ENCODE data around the gene STARD13.
"Not testable (repeated sequence)": the region's sequence is repeated elsewhere in the genome, so short reads cannot be mapped to it uniquely, and the experiment has no call there.

Gene STARD13

DNA sequence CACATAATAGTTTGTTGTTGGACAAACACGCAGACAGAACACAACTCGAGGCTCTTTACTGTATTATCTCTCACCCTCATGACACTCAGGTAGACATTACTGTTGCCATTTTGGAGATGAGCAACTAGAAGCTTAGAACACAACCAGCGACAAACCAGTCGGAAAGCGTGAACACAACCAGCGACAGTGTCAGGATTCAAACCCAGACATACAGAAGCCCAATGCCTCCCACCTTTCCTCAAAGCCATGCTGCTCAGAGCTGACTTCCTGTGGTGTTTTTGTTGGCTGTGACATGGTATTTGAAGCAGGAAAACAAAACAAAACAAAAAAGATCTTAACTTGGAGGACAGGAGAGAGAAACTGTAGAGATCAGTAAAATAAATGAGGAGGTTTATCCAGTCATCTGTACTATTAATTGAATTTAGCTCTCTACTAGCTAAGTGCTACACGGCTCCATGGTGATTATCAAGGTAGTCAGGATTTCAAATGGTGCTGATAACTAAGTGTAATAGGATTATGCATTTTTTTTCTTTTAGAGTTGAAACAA, 92.1 kb downstream of the STARD13 start:
- no peak for DNase-seq

DNA sequence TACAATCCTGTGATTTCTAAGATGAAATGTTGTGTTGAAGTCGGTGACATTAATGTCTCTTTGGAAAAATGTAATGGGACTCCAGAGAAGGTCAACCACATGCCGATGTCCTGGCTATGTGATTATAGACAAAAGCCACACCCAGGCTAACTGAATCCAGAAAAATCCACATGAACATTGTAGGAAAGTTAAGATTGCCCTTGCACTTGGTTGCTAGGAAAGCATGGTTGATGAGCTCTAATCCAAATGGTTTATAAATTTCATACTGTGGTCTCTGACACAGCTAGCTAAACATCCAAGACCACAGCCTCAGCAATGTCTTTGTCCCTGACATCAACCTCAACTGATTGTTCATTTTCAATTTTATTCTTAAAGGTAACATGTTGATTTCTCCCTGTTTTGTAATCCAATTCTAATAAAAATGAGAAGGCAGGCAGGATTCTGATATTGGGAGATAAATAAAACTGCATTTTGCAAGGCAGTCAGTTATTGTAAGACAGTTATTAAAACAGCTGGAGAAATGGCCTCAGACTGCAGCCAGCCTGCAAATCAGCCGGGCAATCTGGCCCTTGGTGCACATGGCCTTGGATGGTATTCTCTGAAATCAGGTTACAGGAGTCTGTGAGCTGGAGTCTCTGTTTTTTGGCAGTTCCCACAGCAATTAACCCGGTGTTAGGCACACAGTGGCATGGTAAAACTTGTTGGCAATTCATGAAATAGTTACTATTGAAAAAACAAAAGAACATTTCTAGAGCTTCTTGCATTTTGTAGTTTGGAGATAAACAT, 93.9 kb downstream of the STARD13 start:
- no peak for DNase-seq

DNA sequence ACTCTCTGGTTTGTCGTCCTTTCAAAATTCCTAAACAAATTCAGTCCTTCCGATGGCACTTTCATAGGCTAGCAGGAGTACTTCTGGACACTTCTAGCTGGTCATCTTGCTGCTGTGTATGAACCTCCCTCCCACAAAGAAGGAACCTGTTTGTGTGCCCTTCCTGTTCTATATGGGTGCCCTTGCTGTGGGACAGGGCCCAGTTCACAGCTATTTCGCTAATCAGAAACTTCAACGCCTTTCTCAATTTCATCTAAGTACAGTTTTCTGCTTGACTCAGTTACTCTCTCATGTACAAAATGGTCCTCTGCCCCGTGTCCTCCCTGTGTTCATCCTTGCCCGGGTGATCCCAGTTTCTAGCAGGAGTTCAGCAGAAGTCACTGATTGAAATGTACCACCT, 96.1 kb downstream of the STARD13 start:
- no peak for DNase-seq

DNA sequence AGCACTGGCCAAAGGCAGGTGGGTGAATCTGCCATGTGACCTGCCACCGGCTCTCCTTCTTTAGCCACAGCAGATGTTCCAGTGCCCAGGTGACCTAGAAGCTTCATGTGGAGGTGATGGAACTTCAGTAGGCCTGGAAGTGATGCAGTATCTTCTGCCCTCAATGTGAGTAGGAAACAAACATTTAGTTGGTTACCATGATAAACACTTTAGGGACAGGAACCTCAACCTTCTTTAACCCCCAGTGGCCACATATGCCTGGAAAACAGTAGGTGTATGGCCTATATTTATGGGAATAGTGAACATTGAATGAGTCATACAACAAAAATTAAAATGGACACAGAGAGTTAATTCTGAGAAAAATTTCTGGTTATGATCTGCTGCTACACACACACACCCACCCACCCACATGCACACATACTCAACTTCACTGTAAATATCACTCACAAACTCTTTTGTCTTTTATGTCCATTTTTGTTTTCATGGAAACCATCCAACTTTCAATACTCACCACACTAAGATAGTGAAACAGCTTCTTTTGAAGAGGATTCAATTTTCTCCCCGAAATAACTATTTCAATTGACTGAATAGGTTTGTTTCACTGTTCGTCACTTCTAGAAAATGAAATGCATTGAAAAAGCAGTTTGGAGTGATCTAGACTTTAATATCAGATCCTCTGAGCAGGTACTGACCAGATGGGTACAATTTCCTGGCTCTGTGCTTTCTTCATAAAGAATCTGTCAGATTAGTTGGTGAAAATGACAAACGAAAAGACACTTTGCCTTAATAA, 97.3 kb downstream of the STARD13 start:
- DNase-seq: no peak

DNA sequence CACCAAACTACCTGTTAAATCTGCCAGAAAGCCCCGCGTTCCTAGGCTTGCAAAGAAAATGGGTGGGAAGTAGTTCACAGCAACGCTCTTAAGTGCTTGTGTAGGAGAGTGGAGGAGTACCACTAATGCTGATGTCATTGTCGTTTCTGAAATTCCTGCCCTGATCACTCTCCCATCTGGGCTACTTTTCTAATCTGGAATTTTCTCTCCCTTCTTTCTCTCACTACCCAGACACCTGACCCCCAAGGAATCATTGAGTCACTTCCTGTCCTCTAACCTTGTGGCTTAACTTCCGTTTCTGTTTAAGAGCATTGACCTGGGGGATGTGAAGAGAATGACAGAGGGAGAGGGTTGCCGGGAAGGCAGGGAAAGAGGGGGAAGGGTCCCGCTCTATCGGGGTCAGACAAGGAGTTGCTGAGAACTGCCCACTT, 98.7 kb downstream of the STARD13 start:
- DNase-seq: peak; percentile 63

DNA sequence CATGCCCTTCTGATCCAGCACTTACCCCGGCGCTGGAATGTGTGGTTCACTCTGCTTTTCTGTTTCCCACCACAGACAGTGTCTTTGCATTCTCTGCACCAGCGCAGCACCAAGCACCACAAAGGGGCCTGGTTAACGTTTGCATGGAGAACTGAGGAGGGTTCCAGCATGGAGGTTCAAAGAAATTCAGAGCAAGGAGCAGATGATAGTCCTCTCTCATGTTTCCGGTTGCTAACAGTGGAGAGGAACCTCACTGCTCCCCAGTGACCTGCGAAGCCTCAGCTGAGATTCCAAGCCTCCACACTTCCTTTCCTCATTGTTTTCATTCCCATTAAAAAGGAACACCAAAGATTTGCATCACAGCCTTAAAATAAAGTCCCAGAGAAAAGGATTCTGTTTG, 99.7 kb downstream of the STARD13 start:
- DNase-seq: no peak

DNA sequence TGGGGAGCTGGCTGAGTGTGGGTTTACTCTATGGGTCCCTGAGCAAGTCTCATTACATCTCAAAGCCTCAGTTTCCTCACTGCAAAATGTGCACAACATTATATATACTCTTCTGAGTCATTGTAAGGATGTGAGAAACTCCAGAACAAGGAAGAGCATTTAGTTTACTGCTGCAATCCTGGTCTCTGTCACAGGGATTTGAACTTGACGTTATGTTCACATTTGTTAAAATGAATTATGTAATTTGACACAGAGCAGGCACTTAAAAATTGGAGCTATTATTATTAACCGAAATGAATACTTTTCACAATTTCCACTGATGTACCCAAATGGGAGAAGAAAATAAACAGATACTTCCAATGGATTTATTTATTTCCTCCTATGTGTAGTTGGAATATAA, 101.0 kb downstream of the STARD13 start:
- no peak for DNase-seq

DNA sequence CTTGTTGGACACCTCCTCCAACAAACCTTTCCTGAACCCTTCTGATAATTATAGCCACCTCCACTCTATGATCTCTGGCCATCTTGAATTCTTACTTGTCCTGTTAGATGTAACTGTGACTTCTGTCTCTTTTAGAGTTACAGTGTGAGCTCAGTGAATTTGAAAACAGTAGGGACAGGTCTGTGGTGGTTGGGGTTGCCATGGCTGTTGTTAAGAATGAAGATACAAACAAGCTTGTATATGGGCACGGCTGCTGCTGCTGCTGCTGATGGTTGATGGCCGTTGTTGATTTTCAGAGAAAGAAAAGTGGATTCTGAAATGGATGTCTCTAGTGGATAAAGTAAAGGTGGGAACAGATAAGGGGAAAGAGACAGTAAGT, 101.5 kb downstream of the STARD13 start:
- DNase-seq: no peak

DNA sequence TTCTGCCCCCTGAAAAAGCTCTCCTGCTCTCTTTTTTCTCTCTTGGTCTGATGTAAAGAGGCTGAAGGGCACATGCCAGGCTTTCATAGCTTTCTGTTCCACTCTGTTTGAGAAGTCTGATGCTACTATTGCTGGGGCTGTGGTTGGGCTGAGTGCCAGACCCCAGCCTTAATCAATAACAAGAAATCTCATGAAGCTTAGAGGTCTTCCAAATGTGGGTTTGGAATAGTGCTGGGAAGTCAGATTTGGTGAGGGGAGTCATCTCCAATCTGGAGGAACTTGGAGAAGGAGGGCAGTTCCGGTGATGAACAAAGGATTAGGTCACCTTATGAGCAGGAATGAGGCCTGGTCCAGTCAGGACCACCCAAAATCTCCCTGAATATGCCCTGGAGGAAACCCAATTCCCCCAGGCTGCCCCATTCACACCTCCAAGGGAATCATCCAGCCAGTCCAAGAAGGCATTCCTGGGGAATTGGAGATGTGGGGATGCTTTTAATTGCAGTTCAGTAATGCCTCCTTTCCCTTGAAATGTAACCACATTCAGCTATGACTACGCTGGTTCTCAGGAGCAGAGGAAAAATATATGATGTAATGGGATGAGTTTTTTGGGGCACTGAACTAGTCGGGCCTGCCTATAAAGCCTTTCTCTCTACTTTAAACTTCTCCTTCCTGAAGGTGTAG, 102.0 kb downstream of the STARD13 start:
- DNase-seq: no peak

DNA sequence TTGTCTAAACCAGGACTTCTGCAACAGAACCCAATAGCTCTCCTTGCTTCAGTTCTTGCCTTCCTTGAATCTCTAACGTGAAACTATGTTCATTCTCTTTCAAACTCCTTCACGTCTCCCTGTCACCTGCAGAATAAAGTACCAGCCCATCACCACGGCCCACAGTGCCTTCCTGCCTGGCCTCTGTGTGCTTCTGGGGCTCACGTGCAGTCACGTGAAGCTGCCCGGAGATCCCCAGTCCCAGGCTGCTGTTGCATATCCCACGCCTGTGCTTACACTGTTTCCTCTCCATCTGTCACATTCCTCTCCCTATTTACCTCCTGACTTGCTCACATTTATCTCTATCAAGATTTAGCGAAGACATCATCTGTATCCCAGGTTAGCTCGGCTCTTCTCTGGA, 102.8 kb downstream of the STARD13 start:
- DNase-seq: no peak

DNA sequence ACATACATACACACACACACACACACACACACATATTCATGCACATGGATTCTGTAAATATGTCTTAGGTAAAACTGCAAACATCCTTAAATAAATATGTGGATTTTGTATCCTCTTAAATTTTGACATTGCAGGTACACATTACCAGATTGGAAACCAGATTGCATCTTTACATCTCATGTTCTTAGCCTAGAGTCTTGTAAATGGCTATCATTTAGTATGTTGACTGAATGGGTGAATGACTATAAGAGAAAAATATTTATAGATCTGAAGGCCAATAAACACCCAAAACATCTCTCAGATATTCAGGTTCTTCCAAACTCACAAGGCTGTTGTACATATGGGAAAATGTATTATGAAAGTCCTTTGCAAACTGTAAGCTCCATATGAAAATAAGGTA, 104.3 kb downstream of the STARD13 start:
- no peak for DNase-seq

DNA sequence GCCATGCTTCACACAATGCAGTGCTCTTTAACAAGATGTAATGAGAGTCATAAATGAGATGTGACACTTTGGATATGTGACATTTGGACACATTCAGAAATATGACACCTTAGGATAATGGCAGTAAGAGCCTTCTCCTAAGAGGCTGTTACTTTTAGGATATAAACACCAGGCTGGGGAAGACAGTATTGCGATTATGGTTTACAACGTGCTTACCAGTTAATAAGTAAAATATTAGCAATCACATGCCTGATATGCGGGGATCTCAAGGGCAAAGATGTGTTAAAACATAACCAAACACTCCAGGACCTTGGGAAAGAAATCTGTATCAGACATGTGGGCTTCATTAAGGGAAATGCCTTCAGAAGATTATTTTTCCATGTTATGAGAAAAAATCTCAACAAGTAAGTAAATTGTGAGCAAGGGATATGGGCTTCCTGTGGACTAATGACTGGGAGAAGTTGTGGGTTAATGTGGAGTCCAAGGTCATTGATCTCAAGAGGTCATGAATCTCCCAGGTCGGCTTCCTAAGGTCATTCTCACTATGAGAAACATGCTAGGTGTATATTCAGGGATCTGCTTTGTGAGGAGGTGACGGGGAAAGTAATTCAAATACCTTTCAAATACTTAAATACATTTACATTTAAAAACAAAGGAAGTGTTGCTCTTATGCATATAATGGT, 105.3 kb downstream of the STARD13 start:
- DNase-seq: no peak

DNA sequence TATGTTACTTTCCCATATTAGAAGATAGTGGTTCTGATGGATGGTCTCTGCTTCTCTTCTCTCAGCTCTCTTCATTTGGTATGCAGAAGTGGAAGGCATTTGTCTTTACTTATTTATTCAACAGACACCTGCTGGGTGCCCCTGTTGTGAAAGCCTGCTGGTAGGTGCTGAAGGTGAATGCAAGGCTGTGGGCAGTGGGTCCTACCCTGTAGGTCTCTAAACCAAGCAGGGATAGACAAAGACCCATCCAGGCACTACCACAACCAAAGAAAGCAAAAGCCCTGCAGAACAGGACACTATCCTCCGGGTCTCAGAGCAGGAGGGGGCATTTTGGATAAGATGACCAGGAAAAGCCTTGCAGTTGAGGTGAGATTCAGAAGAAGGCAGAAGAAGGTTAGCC, 106.1 kb downstream of the STARD13 start:
- no peak for DNase-seq

DNA sequence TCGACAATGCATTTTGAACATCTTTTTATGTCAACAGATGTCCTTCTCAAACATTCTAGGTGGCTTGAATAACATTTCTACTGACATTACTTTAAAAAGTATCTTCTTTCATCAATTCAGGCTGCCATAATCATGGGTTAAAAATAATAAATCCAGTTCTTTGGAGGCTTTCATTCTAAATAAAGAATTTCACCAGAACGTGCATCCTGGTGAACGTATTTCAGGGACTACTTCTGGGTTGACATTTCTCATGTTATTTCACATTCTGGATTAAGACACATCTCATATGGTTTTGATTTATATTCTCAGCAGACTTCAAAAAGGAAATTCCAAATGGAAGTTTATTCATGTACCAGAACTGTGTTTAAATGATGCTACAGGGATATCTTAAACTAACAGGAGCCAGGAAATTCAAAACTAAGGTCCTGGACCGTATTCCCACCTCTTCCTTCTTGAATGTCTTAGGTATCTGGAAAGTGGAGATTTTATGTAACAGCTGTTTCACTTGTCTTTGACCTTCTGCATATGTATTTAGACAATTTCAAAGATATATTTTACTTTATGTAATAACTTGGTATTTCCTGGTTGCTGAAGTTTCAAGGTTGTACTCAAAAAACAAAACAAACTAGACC, 107.2 kb downstream of the STARD13 start:
- DNase-seq: no peak

DNA sequence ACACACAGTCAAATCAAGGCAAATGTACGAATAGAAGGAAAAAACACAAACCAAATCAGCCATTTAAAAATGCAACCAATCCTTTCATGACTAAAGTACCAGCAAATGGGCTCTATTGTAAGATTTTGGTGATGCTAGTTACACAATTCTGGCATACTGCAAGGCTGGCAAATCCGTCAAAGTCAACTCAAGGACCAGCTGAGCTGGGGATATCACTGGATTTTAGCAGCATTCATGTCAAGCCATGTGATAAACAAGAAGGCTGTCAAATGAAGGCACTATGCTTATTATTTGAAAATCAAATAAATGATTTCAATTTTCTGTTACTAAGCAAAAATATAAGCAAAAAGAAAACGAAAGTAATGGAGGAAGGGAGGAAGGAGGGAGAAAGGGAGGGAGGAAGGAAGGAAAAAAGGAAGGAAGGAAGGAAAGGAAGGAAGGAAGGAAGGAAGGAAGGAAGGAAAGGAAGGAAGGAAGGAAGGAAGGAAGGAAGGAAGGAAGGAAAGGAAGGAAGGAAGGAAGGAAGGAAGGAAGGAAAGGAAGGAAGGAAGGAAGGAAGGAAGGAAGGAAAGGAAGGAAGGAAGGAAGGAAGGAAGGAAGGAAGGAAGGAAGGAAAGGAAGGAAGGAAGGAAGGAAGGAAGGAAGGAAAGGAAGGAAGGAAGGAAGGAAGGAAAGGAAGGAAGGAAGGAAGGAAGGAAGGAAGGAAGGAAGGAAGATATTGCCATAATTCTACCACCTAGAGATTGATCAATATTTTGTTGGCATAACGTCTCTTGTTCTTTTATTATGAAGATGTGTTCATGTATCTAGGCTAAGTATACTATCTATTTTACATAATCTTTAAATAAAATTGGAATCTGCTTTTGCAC, 108.0 kb downstream of the STARD13 start:
- DNase-seq: not testable (repeated sequence)

DNA sequence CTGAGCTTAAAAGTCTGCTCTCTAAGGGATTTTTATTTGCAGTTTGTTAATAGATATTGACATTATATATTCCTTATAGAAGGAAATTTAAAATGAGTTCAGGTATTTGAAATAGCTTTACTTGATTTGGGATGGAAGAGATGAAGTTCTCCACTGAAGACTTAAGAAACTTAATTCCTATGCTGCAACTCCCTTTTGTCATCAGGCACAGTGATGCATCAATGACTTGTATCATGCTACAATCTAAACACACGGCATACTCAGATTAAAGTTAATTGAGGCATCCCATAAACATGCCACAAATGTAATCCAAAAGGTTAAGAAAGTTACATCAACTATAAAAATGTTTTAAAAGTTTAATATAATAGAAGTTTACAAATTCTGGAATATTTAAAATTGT, 109.0 kb downstream of the STARD13 start:
- DNase-seq: no peak

DNA sequence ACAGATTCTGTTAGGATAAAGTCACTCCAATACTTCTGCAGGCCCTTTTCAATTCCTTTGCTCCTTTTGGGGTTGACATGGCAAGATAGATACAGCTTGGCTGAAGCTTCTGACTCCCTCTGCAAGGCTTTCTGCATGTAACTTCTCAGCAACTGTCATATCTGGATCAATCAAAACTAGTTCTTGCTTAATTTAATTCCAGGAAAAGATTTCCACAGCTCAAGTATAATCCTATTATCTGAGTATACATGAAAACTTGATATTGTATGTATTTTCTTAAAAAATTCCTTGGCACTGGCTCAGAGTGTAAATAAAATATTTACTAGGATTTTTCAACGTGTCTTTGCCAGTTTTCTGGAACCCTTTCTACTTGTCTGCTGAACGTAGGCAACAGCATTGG, 109.6 kb downstream of the STARD13 start:
- no peak for DNase-seq

DNA sequence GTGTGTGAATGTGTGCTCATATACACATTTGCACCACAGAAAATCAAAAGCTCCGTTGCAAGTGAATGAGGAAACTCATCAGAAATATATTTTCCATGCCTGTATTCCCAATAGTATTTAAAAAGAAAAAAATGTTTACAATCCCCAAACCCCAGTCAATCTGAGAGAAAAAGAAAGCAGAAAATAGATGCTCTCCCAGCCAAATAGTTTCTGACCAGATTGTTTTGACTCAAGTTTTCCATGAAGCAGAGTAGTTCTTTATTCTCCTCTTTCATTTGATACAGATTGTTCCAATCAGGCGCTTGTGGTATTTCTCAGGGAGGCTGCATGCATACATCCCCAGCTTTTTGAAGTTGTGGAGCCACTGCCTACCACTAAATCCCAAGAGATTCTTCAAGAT, 110.6 kb downstream of the STARD13 start:
- DNase-seq: no peak

DNA sequence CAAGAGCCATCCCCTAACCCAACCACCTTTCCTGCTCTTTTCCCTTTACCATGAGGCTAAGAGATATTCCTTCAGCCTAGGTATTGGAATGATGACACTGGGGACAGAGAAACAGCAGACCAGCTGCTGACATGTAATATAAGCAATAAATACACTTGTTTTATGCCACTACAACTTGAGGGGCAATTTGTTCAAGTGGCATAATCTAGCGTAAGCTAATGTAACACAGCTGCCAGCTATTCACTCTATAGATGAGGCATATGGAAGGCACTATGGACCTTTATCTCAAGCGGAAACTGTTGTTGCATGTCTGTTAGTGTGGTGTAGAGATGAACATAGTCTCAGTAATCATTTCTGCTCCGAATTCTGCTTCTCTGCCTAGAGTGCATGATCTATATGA, 111.1 kb downstream of the STARD13 start:
- no peak for DNase-seq

DNA sequence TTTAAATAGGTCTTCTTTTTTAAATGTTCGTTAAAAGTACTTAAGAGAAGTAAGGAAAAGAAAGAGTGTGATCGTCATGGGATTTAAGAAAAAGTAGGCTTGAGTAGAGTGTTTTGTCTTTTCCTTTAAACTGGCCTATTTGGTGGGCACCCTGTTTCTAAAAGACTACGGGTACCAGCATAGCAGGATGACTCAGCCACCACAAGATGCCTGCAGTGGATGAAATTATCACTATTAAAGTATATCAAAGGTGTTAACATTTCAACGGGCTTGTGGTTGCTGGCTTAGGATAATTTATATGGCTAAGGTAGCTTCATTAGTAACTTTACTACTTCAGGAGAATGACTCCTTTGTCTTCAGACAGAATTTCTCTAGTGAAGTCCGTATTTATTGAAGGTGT, 112.6 kb downstream of the STARD13 start:
- peak; percentile 10 for DNase-seq

DNA sequence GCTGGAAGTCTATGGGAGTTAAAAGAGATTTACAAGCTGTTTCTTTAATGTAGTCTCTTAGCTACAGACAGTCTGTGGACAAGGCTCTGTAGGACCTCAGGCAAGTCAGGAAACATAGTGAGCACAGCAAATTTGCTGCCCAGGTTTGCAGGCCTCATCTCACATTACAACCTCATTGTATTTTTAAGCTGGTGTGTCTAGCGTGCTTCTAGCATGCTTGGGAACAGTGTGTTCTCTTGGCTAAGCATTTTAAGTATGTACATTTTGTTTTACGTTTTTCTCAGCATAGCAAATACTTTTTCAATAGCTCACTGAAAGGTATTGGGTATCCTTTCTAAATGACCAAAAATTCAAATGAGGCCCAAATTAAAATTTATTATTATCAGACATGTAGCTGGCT, 113.2 kb downstream of the STARD13 start:
- no peak for DNase-seq
